Measurements from ENCODE around the gene BTNL8.

Gene BTNL8

DNA sequence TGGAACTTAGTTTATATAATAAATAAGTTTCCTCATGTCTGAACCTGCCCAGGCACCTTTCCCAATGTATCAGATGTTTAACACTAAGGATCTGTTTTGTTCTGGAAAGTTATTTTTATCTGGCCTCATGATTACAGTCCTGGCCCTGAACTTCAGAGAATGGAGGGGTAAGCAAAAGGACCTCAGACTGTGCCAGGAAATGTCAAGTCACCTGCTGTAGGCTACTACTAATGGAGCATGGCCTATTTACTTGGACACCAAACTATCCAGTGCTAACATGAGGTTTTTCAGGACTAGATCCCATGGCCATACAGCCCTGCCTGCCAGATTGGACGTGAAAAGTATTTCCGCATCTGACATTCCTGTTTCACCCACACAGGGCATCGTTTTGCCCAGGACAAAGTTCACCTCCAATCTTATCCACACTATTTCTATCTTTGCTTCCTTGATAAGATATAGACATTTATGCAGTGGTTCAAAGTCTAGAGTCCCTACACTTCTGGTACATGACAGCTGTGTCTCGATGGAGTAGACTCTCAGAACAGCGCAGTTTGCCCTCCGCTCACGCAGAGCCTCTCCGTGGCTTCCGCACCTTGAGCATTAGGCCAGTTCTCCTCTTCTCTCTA lies at the start of gene BTNL8:
Gene BTNL8 (plus strand): TSS at position 539 of the 626 bp plus-strand sequence. CDS start 152 bp downstream, outside the sequence.
- no peak for DNase-seq

GRCh38 chr5:180849827-180850226 lies 49.1 kb upstream of the BTNL8 start:
- no peak for DNase-seq

DNA sequence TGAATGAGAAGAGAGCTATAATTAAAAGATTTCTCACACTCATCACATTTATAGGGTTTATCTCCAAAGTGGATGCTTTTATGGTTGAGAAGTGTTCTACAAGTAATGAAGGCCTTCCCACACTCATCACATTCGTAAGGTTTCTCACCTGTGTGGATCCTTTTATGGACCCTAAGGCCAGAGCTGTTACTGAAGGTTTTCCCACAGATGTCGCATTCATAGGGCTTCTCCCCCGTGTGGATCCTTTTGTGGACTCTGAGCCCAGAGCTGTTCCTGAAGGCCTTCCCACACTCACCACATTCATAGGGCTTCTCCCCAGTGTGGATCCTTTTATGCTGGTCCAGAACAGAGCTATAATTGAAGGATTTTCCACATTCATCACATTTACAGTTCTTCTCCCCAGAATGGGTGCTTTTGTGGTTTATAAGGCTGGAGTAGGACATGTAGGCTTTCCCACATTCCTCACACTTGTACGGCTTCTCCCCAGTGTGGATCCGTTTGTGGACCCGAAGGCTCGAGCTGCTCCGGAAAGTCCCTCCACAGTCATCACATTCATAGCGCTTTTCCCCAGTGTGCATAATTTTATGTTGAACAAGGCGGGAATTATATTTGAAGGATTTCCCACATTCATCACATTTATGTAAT lies 48.4 kb upstream of the BTNL8 start:
- DNase-seq: no peak

GRCh38 chr5:180852495-180852894 lies 46.5 kb upstream of the BTNL8 start:
- no peak for DNase-seq

DNA sequence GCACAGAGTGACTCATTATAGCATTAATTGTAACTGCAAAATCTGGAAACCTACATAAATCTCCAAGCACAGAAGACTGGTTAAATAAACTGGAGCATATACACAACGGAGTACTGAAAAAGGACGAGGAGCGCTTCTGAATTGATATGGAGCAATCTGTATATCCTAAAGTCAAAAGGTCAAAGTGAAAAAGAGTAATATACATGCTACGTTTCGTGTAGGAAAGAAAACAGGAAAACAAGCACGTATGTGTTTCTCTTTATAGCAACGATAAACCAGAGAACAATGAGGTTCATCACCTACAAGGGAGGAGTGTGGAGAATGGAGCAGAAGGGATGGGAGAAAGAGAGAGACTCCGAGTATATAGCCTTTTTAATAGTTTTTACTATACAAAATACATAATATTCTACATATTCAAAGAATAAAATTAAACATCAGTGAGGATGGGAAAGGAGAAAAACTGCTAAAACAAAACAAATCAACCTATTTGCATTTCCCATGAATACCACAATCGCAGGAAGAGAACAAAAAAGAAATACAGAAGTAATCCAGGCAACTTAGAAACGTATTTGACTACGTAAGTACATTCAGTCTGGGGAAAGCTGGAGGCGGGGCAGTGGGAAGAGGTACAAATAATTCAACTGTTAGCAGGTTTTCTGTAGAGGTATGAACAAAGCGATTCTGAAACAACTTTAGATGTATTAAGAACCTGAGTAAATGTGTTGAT lies 45.7 kb upstream of the BTNL8 start:
- no peak for DNase-seq

GRCh38 chr5:180853848-180854176 lies 45.1 kb upstream of the BTNL8 start:
- DNase-seq: no peak

DNA sequence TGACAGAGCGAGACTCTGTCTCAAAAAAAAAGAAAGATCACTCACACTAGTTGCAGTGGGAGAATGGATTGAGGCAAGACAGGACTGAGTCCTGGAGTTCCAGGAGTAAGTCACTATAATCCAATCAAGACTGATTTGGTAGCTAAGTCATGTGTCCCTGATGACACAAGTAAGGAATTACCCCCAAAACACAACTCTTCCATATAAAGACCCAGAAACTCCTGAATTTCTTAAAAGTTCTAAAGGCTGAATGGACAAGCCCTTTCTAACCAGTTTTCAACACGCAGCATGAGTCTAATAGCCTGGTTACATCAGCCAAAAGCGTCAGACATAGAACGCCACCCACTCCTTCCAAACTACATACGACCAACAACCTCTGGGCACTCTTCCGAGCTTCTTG lies 40.4 kb upstream of the BTNL8 start:
- no peak for DNase-seq

GRCh38 chr5:180860273-180860886 lies 38.6 kb upstream of the BTNL8 start:
- peak; percentile 36 to 82 for DNase-seq

DNA sequence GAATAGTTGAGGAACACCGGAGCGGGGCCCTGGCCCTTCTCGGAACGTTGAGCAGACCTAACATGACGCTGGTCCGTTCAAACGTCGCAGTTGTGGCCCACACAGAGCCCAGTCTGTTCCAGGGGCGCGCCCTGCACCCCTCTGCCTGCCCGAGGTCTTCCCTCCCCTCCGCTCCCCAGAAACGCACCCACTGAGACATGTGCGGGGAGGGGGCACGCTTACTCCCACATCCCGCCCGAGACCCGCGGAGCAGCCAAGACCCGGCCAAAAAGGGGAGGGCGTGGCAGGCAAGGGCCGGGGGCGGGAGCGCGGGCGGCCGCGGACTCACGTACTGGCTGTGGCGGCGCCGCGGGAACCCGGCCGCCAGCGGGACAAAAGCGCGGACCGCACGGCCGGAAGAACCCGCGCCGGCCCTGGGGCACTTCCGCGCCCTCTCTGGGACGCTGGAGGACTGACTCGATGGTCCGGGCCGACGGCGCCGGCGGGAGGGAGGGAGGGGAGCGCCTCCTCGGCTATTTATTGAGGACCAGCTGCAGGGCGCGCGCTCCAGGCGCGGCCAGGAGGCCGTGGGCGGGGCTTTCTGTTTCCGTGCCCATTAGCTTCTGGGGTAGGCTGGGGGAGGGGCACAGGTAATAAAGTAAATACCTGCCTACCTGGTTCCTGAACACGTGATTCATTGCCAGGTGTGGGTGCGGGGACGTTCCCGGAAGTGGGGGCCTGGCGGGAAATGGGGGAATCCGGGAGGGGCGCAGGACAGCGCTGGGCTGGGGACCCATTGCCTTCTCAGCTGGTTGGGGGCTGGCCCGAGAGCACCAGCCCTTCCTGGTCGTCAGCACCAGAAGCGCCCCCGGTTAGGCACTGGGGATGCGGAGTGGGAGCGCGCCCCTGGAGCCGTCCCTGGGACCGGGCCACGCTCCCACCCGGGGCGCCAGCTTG lies 37.8 kb upstream of the BTNL8 start, which contains the start of gene ZFP62:
Gene ZFP62 (minus strand): TSS at position 390 of the 936 bp plus-strand sequence. CDS start 57 bp downstream, at position 333.
- peak; percentile 76 to 87 for DNase-seq

DNA sequence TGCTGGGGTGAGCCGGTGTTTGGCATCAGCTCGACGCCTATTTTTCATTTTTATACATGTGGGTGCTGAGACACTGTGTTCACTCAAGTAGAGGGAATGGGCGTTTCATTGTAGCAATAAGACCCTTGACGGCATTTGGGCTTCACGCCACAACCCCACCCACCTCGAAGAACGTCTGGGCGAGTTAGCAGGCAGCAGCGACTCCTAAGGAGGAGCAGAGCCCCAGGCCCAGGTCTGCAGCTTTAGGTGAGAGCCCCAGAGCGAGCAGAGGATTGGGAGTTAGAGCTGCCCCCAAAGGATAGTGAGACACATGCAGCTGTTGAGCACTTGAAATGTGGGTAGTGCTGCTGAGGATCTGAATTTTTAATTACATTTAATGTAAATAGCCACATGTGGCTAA lies 36.3 kb upstream of the BTNL8 start:
- DNase-seq: no peak

- DNase-seq: no peak
These were observed 32.8 kb upstream of the BTNL8 start for GRCh38 chr5:180865981-180866695.

- no peak for DNase-seq
These were observed 32.0 kb upstream of the BTNL8 start for GRCh38 chr5:180866985-180867384.

- peak; percentile 46 to 82 for DNase-seq
These were observed 30.0 kb upstream of the BTNL8 start for GRCh38 chr5:180868960-180869359.

GRCh38 chr5:180869587-180869986 lies 29.4 kb upstream of the BTNL8 start:
- DNase-seq: no peak

GRCh38 chr5:180870276-180871068 lies 28.5 kb upstream of the BTNL8 start:
- DNase-seq: no peak

DNA sequence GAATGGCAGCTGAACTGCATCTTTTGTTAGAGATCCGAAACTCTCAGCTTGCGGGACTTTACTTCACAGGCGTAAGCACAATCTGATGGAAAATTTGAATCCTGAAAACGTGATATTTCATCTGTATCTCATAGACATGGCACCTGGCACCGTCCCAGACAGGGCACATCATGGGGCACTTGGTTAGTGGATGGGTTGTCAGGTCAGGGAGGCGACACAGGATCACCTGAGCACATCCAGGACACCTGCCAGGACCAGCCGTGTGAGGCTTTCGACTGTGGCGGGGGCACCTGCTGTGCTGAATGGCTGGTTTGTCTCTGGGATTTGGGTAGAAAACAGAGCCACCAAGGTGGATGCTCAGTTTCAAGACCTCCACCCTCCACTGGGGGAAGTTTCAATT lies 26.5 kb upstream of the BTNL8 start:
- no peak for DNase-seq

DNA sequence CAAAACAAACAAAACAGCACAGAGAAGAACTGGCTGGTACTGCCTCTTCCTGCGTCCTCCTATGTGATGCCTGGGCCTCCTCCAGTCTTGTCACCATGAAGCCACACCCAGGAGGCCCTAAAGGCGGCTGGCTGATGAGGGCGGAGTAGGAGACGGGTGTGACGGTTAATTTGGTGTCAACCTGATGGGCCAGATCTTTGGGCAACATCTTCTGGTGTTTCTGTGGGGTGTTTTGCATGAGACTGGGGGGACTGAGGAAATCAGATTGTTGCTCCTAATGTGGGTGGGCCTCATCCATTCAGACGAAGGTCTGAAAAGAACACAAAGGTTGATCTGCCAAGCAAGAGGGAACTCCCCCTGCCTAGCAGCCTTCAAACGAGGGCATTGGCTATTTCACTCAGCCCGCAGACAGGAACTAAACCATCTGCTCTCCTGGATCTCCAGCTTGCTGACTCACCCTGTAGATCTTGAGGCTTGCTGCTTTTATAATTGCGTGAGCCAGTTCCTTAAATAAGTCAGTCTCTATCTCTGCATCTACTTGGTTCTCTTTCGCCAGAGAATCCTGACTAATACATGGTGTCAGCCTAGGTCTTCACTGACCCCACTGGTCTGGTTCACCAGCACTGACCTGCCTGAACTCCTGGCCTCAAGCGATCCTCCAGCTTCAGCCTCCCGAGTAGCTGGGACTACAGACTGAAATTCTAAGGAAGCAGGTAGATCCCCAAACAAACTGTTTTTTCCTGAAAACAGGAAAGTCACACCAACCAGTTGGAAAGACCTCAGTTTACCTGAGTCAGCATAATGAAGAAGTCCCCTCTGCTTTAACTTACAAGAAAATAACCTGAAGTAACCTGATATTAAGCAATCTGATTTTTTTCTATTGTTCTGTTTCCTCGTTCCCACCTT lies 25.1 kb upstream of the BTNL8 start:
- DNase-seq: no peak

- DNase-seq: no peak
These were observed 24.0 kb upstream of the BTNL8 start for GRCh38 chr5:180874804-180875582.

GRCh38 chr5:180875860-180876426 lies 23.0 kb upstream of the BTNL8 start:
- DNase-seq: no peak
